Stomach (tissue), 9 donors: ENCODE results near the gene TTLL4. TPM values are rescaled to one million over a fixed set of nuclear protein-coding genes. Genes with fewer than 3 reads are reported as not detected.

Source experiments
- DNase-seq, 2 donors: peaks; one replicate each; pipeline versions ENCODE4 v3.0.0 to v3.0.0-alpha.2; 2013 to 2019
- H3K27ac ChIP-seq, 5 donors: fragments of 200-600 bp in 4 of 5; sonication (generic) in 4 of 5; one replicate each; pipeline ENCODE4 v1.5.1; 2013 to 2019; ENCODE audit warnings: mild to moderate bottlenecking in 1 of 5, moderate library complexity in 1 of 5
- H3K27me3 ChIP-seq, 3 donors: fragments of 200-600 bp; sonication (generic); one replicate each; pipeline ENCODE4 v1.5.1; 2017 to 2019; ENCODE audit warnings: mixed run types in 1 of 3
- H3K36me3 ChIP-seq, 4 donors: fragments of 200-600 bp; sonication (generic); 1 replicate in 3 of 4; 2 replicates in 1 of 4; pipeline ENCODE4 v1.5.1; 2016 to 2019
- H3K4me1 ChIP-seq, 4 donors: fragments of 200-600 bp; sonication (generic); one replicate each; pipeline ENCODE4 v1.5.1; 2016 to 2019
- H3K4me3 ChIP-seq, 4 donors: fragments of 200-600 bp; sonication (generic) in 3 of 4; one replicate each; pipeline ENCODE4 v1.5.1; 2016 to 2019; ENCODE audit warnings: mild to moderate bottlenecking in 1 of 4
- H3K9me3 ChIP-seq, 4 donors: fragments of 200-600 bp; sonication (generic); one replicate each; pipeline ENCODE4 v1.5.1; 2016 to 2019
- EP300 ChIP-seq: sonication (generic); formaldehyde crosslinking; IDR thresholded peaks from one replicate; pipeline ENCODE4 v1.6.1; 2017; ENCODE audit warnings: antibody characterized with exemption
- POLR2A ChIP-seq, 4 donors: fragments of 450-650 bp; IDR thresholded peaks; one replicate each; pipeline ENCODE4 v1.6.1; 2016; ENCODE audit warnings: antibody characterized with exemption in 4 of 4, control low read depth in 2 of 4, mild to moderate bottlenecking in 1 of 4, moderate library complexity in 1 of 4
- POLR2AphosphoS5 ChIP-seq, 3 donors: sonication (generic); formaldehyde crosslinking; IDR thresholded peaks; one replicate each; pipeline ENCODE4 v1.6.1; 2016; ENCODE audit warnings: antibody characterized with exemption in 3 of 3
- WGBS, 5 donors: extraction: QIAGEN DNeasy Blood & Tissue Kit in 3 of 5; methylation state at CpG; one replicate each; pipeline versions ENCODE4 v1.1.5 to v1.1.7; 2013 to 2018; 5-methylcytosine and 5-hydroxymethylcytosine counted together
- intact Hi-C: fragments of 100-400 bp; cut with DNase I; formaldehyde crosslinking; loops from one replicate; pipeline ENCODE4 v1.15.1; 2023; ENCODE audit warnings: low total_unique reads
- polyA plus RNA-seq, 3 donors: library from polyadenylated mRNA; stranded (reverse); fragments of 200-250 nt; gene quantifications; one replicate each; pipeline ENCODE4 v1.2.3, GENCODE V29; 2013
- total RNA-seq, 5 donors: library from RNA; depleted of rRNA; stranded (reverse); fragments of >200 nt; gene quantifications; one replicate each; pipeline versions ENCODE4 v1.1.0 to v1.2.3, GENCODE V29; 2014 to 2016
- TF ChIP-seq, protein P1 (sequence below), 7 experiments: fragments of 450-650 bp in 4 of 7; fragments of 200-600 bp in 3 of 7; sonication (generic) in 3 of 7; IDR thresholded peaks; one replicate each; pipeline ENCODE4 v1.5.1; 2016 to 2019; ENCODE audit warnings: antibody characterized with exemption in 7 of 7, control low read depth in 2 of 7, mild to moderate bottlenecking in 1 of 7
- donor health status: healthy with polysubstance abuse.
- donor health status: Bipolar disorder and iron deficiency.
- donor health status: healthy.

Gene TTLL4
- total and polyA plus RNA-seq, 8 donors, result 8.8 to 139 (median 13.9) TPM

DNA sequence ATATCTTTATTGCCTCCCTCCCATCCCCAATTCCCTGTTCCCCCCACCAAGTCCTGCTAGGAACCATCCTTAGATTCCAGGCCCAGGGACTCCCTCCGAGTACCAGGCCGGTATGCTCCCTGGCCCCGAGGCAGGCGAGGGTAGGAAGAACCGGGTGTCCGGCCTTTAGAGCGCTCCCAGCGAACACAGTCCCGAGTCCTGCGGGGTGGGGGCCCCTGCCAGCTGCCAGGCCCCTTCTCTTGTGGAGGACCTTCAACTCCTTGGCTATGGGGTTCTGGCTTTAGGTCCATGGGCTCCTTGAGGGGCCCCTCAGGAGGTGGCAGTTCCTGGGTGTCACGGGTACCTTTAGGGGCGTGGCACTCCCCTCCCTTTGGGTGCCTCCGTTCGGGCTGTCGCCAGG lies 46.7 kb upstream of the TTLL4 start:
- intact Hi-C loops, result no loop called here

DNA sequence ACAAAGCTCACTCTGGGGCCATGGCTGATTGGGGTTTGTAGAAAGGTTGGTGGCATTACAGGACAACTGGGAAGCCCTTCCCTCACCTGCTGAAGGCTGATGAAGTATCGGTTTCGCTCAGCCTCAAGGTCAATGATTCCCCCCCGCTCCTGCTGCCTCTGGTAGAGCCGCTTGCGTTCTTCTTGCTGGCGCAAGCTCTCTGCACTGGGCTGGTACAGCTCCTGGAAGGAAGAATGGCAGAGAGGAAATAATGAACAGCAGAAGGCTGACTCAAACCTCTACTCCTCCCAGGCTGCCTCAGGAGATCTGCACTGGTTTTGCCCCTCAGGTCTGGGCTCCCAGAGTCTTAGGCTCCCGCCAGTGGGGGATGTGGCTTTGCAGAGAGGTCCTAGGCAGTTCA lies 46.0 kb upstream of the TTLL4 start:
- Histone ChIP-seq H3K27me3 (no peaks in the 10 kb centered on the region), H3K4me1 (peaks cover 6 to 14% (median 12%) of the 10 kb centered on the region in 4 donors), H3K36me3 (peaks cover 65 to 84% (median 76%) of the 10 kb centered on the region in 4 donors), H3K9me3 (no peaks in the 10 kb centered on the region), H3K27ac (no peak overlapping the region), H3K4me3 (no peak overlapping the region)
- TF ChIP-seq EP300 (no peak), POLR2AphosphoS5 (IDR thresholded peaks at IDR 0.05) (no peak), POLR2A (IDR thresholded peaks at IDR 0.05) (no peak)
- TF ChIP-seq, protein P1, sequence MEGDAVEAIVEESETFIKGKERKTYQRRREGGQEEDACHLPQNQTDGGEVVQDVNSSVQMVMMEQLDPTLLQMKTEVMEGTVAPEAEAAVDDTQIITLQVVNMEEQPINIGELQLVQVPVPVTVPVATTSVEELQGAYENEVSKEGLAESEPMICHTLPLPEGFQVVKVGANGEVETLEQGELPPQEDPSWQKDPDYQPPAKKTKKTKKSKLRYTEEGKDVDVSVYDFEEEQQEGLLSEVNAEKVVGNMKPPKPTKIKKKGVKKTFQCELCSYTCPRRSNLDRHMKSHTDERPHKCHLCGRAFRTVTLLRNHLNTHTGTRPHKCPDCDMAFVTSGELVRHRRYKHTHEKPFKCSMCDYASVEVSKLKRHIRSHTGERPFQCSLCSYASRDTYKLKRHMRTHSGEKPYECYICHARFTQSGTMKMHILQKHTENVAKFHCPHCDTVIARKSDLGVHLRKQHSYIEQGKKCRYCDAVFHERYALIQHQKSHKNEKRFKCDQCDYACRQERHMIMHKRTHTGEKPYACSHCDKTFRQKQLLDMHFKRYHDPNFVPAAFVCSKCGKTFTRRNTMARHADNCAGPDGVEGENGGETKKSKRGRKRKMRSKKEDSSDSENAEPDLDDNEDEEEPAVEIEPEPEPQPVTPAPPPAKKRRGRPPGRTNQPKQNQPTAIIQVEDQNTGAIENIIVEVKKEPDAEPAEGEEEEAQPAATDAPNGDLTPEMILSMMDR (IDR thresholded peaks at IDR 0.05), result no peak
- DNase-seq, result no peak
- intact Hi-C loops, result no loop called here
- WGBS, 5 donors, result 93 to 98% (median 97%) methylated on average over 7 of the region's 7 CpGs

More for the DNA sequence above, 46.7 kb upstream of the TTLL4 start:
- H3K9me3 ChIP-seq, result no peaks in the 10 kb centered on the region
- no peak overlapping the region for H3K27ac ChIP-seq
- peaks cover 6 to 14% (median 13%) of the 10 kb centered on the region in 4 donors for H3K4me1 ChIP-seq
- TF ChIP-seq EP300 (no peak), POLR2AphosphoS5 (IDR thresholded peaks at IDR 0.05) (no peak), POLR2A (IDR thresholded peaks at IDR 0.05) (no peak)
- TF ChIP-seq, protein P1 (IDR thresholded peaks at IDR 0.05), result no peak
- H3K36me3 ChIP-seq, result peaks cover 65 to 77% (median 75%) of the 10 kb centered on the region in 4 donors
- WGBS, 5 donors, result 85 to 93% (median 86%) methylated on average over 13 to 15 of the region's 15 CpGs
- no peak for DNase-seq
- no peaks in the 10 kb centered on the region for H3K27me3 ChIP-seq
- H3K4me3 ChIP-seq, result no peak overlapping the region

DNA sequence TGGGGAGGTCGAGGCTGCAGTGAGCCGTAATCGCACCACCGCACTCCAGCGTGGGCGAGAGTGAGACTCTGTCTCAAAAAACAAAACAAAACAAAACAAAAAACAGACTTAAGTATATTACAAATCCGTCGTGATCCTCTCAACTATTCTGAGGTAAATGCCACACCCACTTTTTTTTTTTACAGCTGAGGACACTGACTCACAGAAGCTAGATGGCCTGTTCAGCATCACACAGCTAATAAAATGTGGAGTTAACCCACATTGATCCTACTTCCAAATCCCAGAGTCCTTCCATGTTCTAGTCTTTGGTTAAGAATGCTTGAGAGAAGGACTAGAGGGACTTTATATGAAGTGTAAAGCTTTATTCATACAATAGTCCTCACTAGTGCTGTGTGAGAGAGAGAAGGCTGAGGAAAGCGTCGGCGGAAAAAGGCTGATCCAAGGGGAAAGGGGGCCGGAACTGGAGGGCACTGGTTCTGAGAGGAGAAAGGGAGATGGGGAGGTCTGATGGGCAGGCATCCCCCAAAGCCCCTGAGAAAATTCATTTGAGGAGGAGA lies 39.5 kb upstream of the TTLL4 start:
- Histone ChIP-seq H3K4me1 (peaks cover 12 to 21% (median 18%) of the 10 kb centered on the region in 4 donors), H3K27ac (peak overlapping the region; percentile 20 to 83 (median 78)), H3K36me3 (peaks cover 23 to 48% (median 37%) of the 10 kb centered on the region in 4 donors), H3K4me3 (peak overlapping the region; percentile 74 to 92 (median 86)), H3K9me3 (no peaks in the 10 kb centered on the region), H3K27me3 (no peaks in the 10 kb centered on the region)
- no peak for TF ChIP-seq EP300
- no peak for DNase-seq
- 37 to 42% (median 40%) methylated on average over 12 of the region's 12 CpGs for WGBS, 5 donors
- intact Hi-C loops, result no loop called here

DNA sequence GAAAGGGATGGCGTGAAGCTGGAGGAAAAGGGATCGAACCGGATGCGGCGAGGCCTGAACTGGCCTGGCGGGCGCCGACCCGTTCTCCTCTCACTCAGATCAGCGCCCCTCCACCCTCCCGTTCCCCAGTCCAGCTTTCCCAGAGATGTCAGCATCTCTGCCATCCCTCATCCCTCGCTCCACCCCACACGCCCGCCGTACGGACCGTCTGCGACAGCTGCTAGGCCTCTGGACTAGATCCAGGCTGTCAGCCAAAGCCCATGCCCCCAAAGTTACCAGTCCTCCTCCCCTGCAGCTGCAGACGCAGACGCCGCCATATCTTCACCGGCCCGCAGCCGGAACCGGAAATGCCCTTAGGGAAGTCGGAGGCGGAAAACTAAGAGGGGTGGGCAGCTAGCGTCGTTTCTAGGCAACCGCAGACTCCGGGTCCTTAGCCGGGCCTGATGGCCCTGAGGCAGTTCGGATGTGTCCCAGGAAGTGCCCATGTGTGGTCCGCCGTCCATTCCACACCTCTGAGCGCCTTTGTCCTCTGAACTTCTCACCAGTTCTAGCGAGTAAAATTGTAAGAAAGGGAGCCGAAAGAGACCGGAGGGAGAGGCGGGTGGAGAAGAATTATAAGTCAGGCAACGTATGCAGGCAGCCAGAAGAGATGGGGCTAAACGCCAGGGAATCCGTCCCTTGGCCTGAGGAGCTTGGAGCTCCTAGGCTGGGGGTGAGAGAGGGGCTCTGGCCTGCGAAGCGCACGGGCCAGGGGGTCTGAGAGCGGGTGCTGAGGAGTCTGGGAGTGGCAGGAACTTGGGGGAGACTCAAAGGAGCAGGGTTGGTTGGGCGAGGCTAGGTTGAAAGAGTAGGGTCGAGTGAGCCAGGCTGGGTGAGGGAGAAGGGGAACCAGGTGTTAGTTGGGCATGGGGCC lies 38.7 kb upstream of the TTLL4 start, which contains the start of the genes RNF25 and STK36:
TSS of gene RNF25 (minus strand) at position 349 of the 913 bp plus-strand sequence. CDS start at position 317, 32 bp downstream.
TSS of gene STK36 (plus strand) at position 433 of the 913 bp plus-strand sequence. CDS start 744 bp downstream, outside the sequence.
- intact Hi-C loops, result no loop called here

More for the DNA sequence above, 38.7 kb upstream of the TTLL4 start, which contains the start of the genes RNF25 and STK36:
- TF ChIP-seq POLR2A (IDR thresholded peaks at IDR 0.05) (peak in 1 of 4 donors; percentile 14), EP300 (no peak), POLR2AphosphoS5 (IDR thresholded peaks at IDR 0.05) (peak; percentile 52 to 94 (median 76))
- TF ChIP-seq, protein P1 (IDR thresholded peaks at IDR 0.05), result no peak
- peak; percentile 84 to 96 for DNase-seq
- H3K36me3 ChIP-seq, result peaks cover 15 to 48% (median 37%) of the 10 kb centered on the region in 4 donors
- H3K27me3 ChIP-seq, result no peaks in the 10 kb centered on the region
- no peaks in the 10 kb centered on the region for H3K9me3 ChIP-seq
- peaks cover 12 to 21% (median 18%) of the 10 kb centered on the region in 4 donors for H3K4me1 ChIP-seq
- WGBS, 5 donors, result 0 to 1% (median 0%) methylated on average over 36 to 49 of the region's 49 CpGs
- H3K4me3 ChIP-seq, result peak within 1 kb of the TSS; percentile 74 to 92 (median 86)
- peak within 1 kb of the TSS; percentile 64 to 83 (median 78) for H3K27ac ChIP-seq
